GM21367 (cell line): ENCODE measurements around the gene PIP5K1C.
"Not testable (repeated sequence)": the region's sequence is repeated elsewhere in the genome, so short reads cannot be mapped to it uniquely, and the experiment has no call there.

Source experiments
- ATAC-seq: cut with Tn5 transposase; IDR thresholded peaks from one replicate; pipeline ENCODE4 v1.9.1; 2021; ENCODE audit not compliant: unreplicated experiment

The PIP5K1C gene

GRCh38 chr19:3679581-3679980 lies 20.7 kb downstream of the PIP5K1C start:
- ATAC-seq = no peak

GRCh38 chr19:3679138-3679537 lies 21.1 kb downstream of the PIP5K1C start:
- no peak for ATAC-seq

GRCh38 chr19:3678188-3678587 lies 22.1 kb downstream of the PIP5K1C start:
- no peak for ATAC-seq

- no peak for ATAC-seq
Measured at GRCh38 chr19:3674784-3675543, 25.3 kb downstream of the PIP5K1C start.

GRCh38 chr19:3673506-3674439 lies 26.5 kb downstream of the PIP5K1C start:
- ATAC-seq = no peak

- no peak for ATAC-seq
Measured at GRCh38 chr19:3672993-3673392, 27.3 kb downstream of the PIP5K1C start.

- ATAC-seq = no peak
Measured at GRCh38 chr19:3672575-3672948, 27.7 kb downstream of the PIP5K1C start.

- ATAC-seq = no peak
Measured at GRCh38 chr19:3671680-3672574, 28.3 kb downstream of the PIP5K1C start.

GRCh38 chr19:3670796-3671679 lies 29.2 kb downstream of the PIP5K1C start:
- no peak for ATAC-seq

- ATAC-seq = no peak
Measured at GRCh38 chr19:3669947-3670795, 30.1 kb downstream of the PIP5K1C start.

- no peak for ATAC-seq
Measured at GRCh38 chr19:3669082-3669946, 31.0 kb downstream of the PIP5K1C start.

- no peak for ATAC-seq
Measured at GRCh38 chr19:3668331-3669081, 31.8 kb downstream of the PIP5K1C start.

GRCh38 chr19:3667766-3668165 lies 32.5 kb downstream of the PIP5K1C start:
- no peak for ATAC-seq

- no peak for ATAC-seq
Measured at GRCh38 chr19:3667037-3667638, 33.1 kb downstream of the PIP5K1C start.

- ATAC-seq = not testable (repeated sequence)
Measured at GRCh38 chr19:3666545-3666856, 33.8 kb downstream of the PIP5K1C start.

GRCh38 chr19:3665681-3666544 lies 34.4 kb downstream of the PIP5K1C start:
- no peak for ATAC-seq
